Tibial artery (tissue), 4 donors: ENCODE measurements around the gene KDM3A.

ENCODE experiments used
- DNase-seq, 2 donors: peaks; one replicate each; pipeline ENCODE4 v3.0.0-alpha.2; 2019
- H3K27ac ChIP-seq, 2 donors: fragments of 200-600 bp; sonication (generic) in 1 of 2; 1 replicate in 1 of 2; 2 replicates in 1 of 2; pipeline ENCODE4 v1.5.1; 2018 to 2019; ENCODE audit warnings: mild to moderate bottlenecking in 1 of 2
- H3K27me3 ChIP-seq, 2 donors: fragments of 200-600 bp; sonication (generic) in 1 of 2; one replicate each; pipeline versions ENCODE4 v1.5.1 to v1.6.0; 2016 to 2019
- H3K36me3 ChIP-seq, 3 donors: fragments of 200-600 bp; sonication (generic) in 2 of 3; one replicate each; pipeline ENCODE4 v1.5.1; 2016 to 2019; ENCODE audit warnings: mild to moderate bottlenecking in 2 of 3
- H3K4me1 ChIP-seq, 4 donors: fragments of 200-600 bp; sonication (generic) in 2 of 4; 1 replicate in 3 of 4; 2 replicates in 1 of 4; pipeline ENCODE4 v1.5.1; 2016 to 2019
- H3K4me3 ChIP-seq, 2 donors: fragments of 200-600 bp; sonication (generic) in 1 of 2; 1 replicate in 1 of 2; 2 replicates in 1 of 2; pipeline ENCODE4 v1.5.1; 2018 to 2019; ENCODE audit warnings: mild to moderate bottlenecking in 2 of 2
- H3K9me3 ChIP-seq, 3 donors: fragments of 200-600 bp; sonication (generic) in 1 of 3; one replicate each; pipeline ENCODE4 v1.5.1; 2016 to 2019
- intact Hi-C: fragments of 100-400 bp; cut with DNase I; formaldehyde crosslinking; loops from one replicate; pipeline ENCODE4 v1.15.0; 2023; ENCODE audit warnings: low total_unique reads
- TF ChIP-seq, protein P1 (sequence below), 2 experiments: fragments of 200-600 bp in 1 of 2; fragments of 450-650 bp in 1 of 2; IDR thresholded peaks; one replicate each; pipeline ENCODE4 v1.5.1; 2017 to 2019; ENCODE audit warnings: antibody characterized with exemption in 2 of 2, mild to moderate bottlenecking in 1 of 2, moderate library complexity in 1 of 2

KDM3A gene

DNA sequence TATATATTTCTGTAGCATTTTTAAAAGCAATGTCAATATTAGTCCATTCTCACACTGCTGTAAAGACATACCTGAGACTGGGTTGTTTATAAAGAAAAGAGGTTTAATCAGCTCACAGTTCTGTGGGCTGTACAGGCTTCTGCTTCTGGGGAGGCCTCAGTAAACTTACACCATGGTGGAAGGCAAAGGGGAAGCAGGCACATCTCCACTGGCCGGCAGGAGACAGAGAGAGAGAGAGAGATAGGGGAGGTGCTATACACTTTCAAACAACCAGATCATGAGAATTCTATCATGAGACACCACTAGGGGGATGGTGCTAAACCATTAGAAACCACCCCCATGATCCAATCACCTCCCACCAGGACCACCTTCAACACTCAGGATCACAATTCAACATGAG, 79.0 kb downstream of the KDM3A start:
- H3K27ac ChIP-seq, result no peak overlapping the region
- TF ChIP-seq, protein P1, sequence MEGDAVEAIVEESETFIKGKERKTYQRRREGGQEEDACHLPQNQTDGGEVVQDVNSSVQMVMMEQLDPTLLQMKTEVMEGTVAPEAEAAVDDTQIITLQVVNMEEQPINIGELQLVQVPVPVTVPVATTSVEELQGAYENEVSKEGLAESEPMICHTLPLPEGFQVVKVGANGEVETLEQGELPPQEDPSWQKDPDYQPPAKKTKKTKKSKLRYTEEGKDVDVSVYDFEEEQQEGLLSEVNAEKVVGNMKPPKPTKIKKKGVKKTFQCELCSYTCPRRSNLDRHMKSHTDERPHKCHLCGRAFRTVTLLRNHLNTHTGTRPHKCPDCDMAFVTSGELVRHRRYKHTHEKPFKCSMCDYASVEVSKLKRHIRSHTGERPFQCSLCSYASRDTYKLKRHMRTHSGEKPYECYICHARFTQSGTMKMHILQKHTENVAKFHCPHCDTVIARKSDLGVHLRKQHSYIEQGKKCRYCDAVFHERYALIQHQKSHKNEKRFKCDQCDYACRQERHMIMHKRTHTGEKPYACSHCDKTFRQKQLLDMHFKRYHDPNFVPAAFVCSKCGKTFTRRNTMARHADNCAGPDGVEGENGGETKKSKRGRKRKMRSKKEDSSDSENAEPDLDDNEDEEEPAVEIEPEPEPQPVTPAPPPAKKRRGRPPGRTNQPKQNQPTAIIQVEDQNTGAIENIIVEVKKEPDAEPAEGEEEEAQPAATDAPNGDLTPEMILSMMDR (IDR thresholded peaks at IDR 0.05), result no peak
- no peak overlapping the region for H3K4me3 ChIP-seq
- no peak for DNase-seq
- H3K36me3 ChIP-seq, result peaks cover 0 to 15% (median 0%) of the 10 kb centered on the region in 3 donors
- no peaks in the 10 kb centered on the region for H3K9me3 ChIP-seq
- intact Hi-C loops, result no loop called here
- no peaks in the 10 kb centered on the region for H3K27me3 ChIP-seq
- no peaks in the 10 kb centered on the region for H3K4me1 ChIP-seq

DNA sequence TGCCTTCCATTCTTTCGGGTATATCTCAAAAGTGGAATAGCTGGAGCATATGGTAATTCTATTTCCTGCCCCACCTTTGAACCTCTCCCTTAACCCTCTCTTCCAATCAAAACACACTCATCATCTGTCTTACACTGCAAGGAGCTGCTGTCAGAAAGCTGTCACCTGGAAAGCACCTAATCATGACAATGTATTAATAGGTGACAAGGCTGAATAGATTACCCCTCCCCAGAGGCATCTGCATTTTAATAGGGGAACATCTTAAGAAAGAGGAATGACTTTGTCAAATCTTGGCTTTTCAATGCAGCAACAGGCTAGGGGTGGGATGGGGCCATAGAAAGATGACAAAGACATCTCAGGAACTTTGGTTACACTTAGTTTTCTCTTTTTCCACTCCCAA, 80.8 kb downstream of the KDM3A start:
- no peak overlapping the region for H3K4me3 ChIP-seq
- TF ChIP-seq, protein P1 (IDR thresholded peaks at IDR 0.05), result no peak
- intact Hi-C loops, result no loop called here
- H3K9me3 ChIP-seq, result no peaks in the 10 kb centered on the region
- no peak for DNase-seq
- H3K4me1 ChIP-seq, result no peaks in the 10 kb centered on the region
- no peaks in the 10 kb centered on the region for H3K27me3 ChIP-seq
- no peak overlapping the region for H3K27ac ChIP-seq
- peaks cover 4 to 28% (median 11%) of the 10 kb centered on the region in 3 donors for H3K36me3 ChIP-seq

DNA sequence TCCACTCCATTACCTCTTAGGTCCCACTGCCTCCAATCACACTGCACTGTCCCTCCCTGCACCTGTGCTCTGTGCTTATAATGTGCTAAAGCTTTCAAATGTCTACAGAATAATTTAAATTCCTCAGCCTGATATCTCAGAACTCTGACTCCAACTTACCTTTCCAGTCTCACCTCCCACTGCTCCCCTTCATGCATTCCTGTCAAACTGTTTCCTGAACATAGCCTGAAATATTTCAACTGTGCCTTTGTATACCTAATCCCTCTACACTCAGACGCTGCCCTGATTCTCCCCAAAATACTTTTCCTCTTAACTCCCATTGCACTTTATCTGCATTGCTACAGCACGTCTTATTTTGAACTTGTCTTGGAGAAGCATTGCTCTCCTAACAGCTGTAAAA, 81.5 kb downstream of the KDM3A start:
- no peaks in the 10 kb centered on the region for H3K4me1 ChIP-seq
- no peaks in the 10 kb centered on the region for H3K9me3 ChIP-seq
- peaks cover 10 to 32% (median 19%) of the 10 kb centered on the region in 3 donors for H3K36me3 ChIP-seq
- no peak for DNase-seq
- TF ChIP-seq, protein P1 (IDR thresholded peaks at IDR 0.05), result no peak
- H3K4me3 ChIP-seq, result no peak overlapping the region
- H3K27me3 ChIP-seq, result no peaks in the 10 kb centered on the region
- intact Hi-C loops, result no loop called here
- no peak overlapping the region for H3K27ac ChIP-seq

DNA sequence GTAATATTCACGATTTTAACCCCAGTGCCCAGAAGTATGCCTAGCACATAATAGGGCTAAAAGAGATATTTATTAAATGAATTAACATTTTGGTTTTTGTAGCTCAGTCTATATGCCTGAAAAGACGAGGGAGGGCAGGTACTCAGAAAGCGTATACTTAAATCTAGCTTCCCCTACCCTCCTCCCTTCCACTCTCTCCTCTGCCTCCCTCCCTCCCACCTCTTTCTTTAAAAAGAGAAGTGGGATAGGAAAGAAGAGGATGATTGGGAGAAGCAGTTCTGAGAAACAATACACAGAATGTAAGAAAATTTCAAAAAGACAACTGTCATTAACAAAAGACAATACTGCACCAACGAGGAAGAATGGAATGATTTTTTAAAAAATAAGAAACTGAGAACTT, 82.3 kb downstream of the KDM3A start:
- DNase-seq, result no peak
- TF ChIP-seq, protein P1 (IDR thresholded peaks at IDR 0.05), result no peak
- H3K4me1 ChIP-seq, result no peaks in the 10 kb centered on the region
- H3K27ac ChIP-seq, result no peak overlapping the region
- peaks cover 10 to 33% (median 24%) of the 10 kb centered on the region in 3 donors for H3K36me3 ChIP-seq
- H3K9me3 ChIP-seq, result no peaks in the 10 kb centered on the region
- no peak overlapping the region for H3K4me3 ChIP-seq
- intact Hi-C loops, result no loop called here
- no peaks in the 10 kb centered on the region for H3K27me3 ChIP-seq

DNA sequence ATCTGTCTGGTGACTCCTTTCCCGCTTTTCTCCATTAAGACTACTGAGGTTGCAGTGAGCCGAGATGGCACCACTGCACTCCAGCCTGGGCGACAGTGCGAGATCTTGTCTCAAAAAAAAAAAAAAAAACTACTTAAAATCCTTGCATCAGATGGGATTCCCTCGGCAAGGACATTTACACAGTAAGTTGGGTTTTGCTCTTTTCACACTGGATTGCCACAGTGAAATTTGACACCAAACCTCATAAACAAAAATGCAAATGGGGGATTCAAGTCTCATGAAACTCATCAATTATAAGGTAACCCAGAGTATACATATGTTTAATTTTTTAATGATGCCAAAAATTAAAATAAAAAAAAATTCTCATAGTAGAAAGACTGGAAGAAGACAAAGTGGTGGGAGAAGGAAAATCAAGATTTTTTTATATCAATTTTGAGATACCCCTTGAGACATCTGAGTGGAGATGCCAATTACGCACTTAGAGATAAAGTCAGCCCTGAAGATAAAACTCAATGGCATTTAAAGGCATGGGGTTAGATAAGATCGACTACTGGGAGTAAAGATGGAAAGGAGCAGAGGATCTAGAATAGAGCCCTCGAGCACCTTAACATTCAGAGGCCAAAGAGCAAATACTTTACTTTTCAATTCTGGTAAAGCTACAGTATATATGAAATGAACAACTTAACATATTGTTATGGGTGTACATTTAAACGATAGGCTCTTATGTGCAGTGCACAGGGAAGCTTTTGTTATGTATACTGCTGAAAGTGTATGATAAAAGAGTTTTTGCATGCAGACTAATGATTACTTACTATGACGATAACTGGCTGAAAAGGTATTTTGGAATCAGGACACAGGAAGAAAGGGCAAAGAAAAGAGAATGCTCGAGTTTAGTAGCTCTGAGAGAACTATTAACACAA, 84.5 kb downstream of the KDM3A start:
- H3K4me1 ChIP-seq, result no peaks in the 10 kb centered on the region
- intact Hi-C loops, result no loop called here
- TF ChIP-seq, protein P1 (IDR thresholded peaks at IDR 0.05), result no peak
- H3K9me3 ChIP-seq, result no peaks in the 10 kb centered on the region
- no peaks in the 10 kb centered on the region for H3K27me3 ChIP-seq
- H3K27ac ChIP-seq, result no peak overlapping the region
- H3K36me3 ChIP-seq, result peaks cover 10 to 27% (median 25%) of the 10 kb centered on the region in 3 donors
- no peak for DNase-seq
- no peak overlapping the region for H3K4me3 ChIP-seq
